H1 (cell line): Measurements from ENCODE around the gene HSPA1L. TPM values are rescaled to one million over a fixed set of nuclear protein-coding genes. Genes with fewer than 3 reads are reported as not detected.

Experiments
- BRCA1 ChIP-seq: IDR thresholded peaks from 2 replicates; pipeline ENCODE4 v1.6.1; 2012; ENCODE audit warnings: low read depth, low read length, improper control_type of control experiment
- EGR1 ChIP-seq: IDR thresholded peaks from 2 replicates; pipeline ENCODE4 v1.6.1; 2011; ENCODE audit warnings: low read depth, low read length, borderline replicate concordance
- HDAC2 ChIP-seq, 2 experiments: fragments of 300-600 bp in 1 of 2; sonication (generic) in 1 of 2; IDR thresholded peaks; 2 replicates each; pipeline ENCODE4 v1.6.1; 2011 to 2012; ENCODE audit warnings: low read depth in 2 of 2, low read length in 2 of 2, mild to moderate bottlenecking in 2 of 2, moderate library complexity in 2 of 2, borderline replicate concordance in 1 of 2, inconsistent platforms in 1 of 2
- polyA plus RNA-seq, 7 experiments: library from polyadenylated mRNA; depleted of rRNA in 3 of 7; stranded (reverse) in 5 of 7; unstranded in 2 of 7; fragments of >200 nt in 5 of 7; fragments of 200-250 nt in 2 of 7; gene quantifications; 1 replicate in 5 of 7; 2 replicates in 1 of 7; 4 replicates in 1 of 7; pipeline versions ENCODE4 v1.2.1 to v1.2.3, GENCODE V29; 2011 to 2013; ENCODE audit warnings: missing spikeins in 2 of 7, mixed read lengths in 2 of 7
- total RNA-seq: library from RNA; stranded (reverse); fragmentation: NEBNext Ultra II Directional; extraction: Animal tissue kit (Norgen Biotek cat#: 25700); gene quantifications from 2 replicates; pipeline ENCODE4 v1.2.1, GENCODE V29; 2021

The HSPA1L gene
- total and polyA plus RNA-seq, 2 of the 8 experiments (the other 6 are each of a cell fraction or from before 2014, with no cell fraction given) = 1.00 to 1.9 TPM

DNA sequence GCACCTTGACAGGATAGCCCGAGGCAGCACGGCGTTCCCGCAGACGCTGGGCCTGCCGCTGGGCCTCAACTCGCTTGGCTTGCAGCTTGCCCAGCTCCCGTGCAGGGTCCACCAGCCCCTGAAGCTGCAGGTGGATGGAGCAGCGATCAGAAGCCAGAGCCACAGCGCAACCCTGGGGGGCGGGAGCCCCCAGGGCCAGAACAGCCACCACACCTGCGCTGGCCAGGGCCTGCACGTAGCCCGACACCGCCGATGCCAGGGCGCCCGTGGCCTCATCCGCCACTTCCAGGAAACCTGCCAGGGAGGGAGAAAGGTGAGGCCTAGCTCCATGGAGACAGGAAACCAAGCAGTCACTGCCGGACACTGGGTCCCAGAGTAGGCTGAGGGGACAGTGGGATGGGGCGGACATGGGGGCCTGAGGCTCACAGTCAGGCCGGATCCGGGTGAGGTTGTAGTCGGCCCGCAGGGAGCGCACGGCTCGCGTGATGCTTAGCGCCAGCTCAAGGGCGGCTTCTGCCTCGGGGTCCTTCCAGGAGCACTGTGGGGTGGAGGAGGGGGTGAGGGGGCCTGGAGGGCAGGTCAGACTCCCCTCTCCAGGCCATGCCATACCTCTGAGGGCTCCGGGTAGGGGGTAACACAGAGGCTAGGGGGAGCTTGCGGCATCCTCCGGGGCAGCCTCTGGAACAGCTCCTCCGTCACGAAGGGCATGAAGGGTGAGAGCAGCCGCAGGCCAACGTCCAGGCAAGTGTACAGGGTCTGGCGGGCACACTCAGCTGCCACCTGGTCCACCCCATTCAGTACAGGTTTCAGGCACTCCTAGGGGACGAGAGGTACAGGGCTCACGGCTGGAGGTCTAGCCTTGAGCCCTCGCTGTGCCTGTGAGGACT is 35.8 kb downstream of the HSPA1L start (continued):
- no peak for TF ChIP-seq EGR1
- no peak for TF ChIP-seq HDAC2 (IDR thresholded peaks at IDR 0.05; ENCODE audit: borderline replicate concordance in 1 of 2, low read depth in 2 of 2, low read length in 2 of 2)
- no peak for TF ChIP-seq BRCA1
- TF ChIP-seq, all 59 proteins: peak for 0
